BLaER1 (cell line): Measurements from ENCODE around the gene TUBA4A.

Experiments
- H3K27ac ChIP-seq: shearing (Covaris generic); formaldehyde crosslinking; 2 replicates; pipeline ENCODE4 v1.8.1; 2022
- H3K27me3 ChIP-seq: shearing (Covaris generic); formaldehyde crosslinking; 2 replicates; pipeline ENCODE4 v1.8.1; 2022
- H3K36me3 ChIP-seq: shearing (Covaris generic); formaldehyde crosslinking; 2 replicates; pipeline ENCODE4 v1.8.1; 2022
- H3K4me1 ChIP-seq: shearing (Covaris generic); formaldehyde crosslinking; 2 replicates; pipeline ENCODE4 v1.8.1; 2022
- H3K4me2 ChIP-seq: shearing (Covaris generic); formaldehyde crosslinking; 2 replicates; pipeline ENCODE4 v1.8.1; 2022
- H3K4me3 ChIP-seq: shearing (Covaris generic); formaldehyde crosslinking; 2 replicates; pipeline ENCODE4 v1.8.1; 2022
- H3K9ac ChIP-seq: shearing (Covaris generic); formaldehyde crosslinking; 2 replicates; pipeline ENCODE4 v1.8.1; 2022
- H3K9me3 ChIP-seq: shearing (Covaris generic); formaldehyde crosslinking; 2 replicates; pipeline ENCODE4 v1.8.1; 2022
- H4K20me1 ChIP-seq: shearing (Covaris generic); formaldehyde crosslinking; 2 replicates; pipeline ENCODE4 v1.8.1; 2022
- Cebpa-rat ChIP-seq: shearing (Covaris generic); IDR thresholded peaks from 2 replicates; pipeline ENCODE4 v1.8.1; 2022

The TUBA4A gene

GRCh38 chr2:219294356-219295351 lies 40.9 kb upstream of the TUBA4A start:
- Histone ChIP-seq H3K4me1 (peaks cover 24% of the 10 kb centered on the region), H3K9ac (peak overlapping the region; percentile 91), H4K20me1 (no peaks in the 10 kb centered on the region), H3K4me3 (peak overlapping the region; percentile 71), H3K4me2 (peak overlapping the region; percentile 96), H3K9me3 (no peaks in the 10 kb centered on the region), H3K36me3 (no peaks in the 10 kb centered on the region), H3K27me3 (peaks cover 9% of the 10 kb centered on the region), H3K27ac (peak overlapping the region; percentile 90)
- no peak for TF ChIP-seq Cebpa-rat

- Histone ChIP-seq H3K27ac (peak overlapping the region; percentile 90), H3K4me1 (peaks cover 20% of the 10 kb centered on the region), H3K9ac (peak overlapping the region; percentile 91; the same call in 1 of the 2 replicates), H3K4me3 (no peak overlapping the region; the same call in 1 of the 2 replicates), H3K9me3 (no peaks in the 10 kb centered on the region), H3K27me3 (peaks cover under 1% of the 10 kb centered on the region; the same call in 1 of the 2 replicates), H3K36me3 (no peaks in the 10 kb centered on the region), H3K4me2 (peak overlapping the region; percentile 96), H4K20me1 (no peaks in the 10 kb centered on the region)
- TF ChIP-seq Cebpa-rat, result no peak
Observed at GRCh38 chr2:219293736-219294231, 40.1 kb upstream of the TUBA4A start.

GRCh38 chr2:219292616-219293015 lies 38.9 kb upstream of the TUBA4A start:
- peaks cover 25% of the 10 kb centered on the region for H3K4me1 ChIP-seq
- no peaks in the 10 kb centered on the region for H3K27me3 ChIP-seq
- H4K20me1 ChIP-seq, result no peaks in the 10 kb centered on the region
- H3K4me2 ChIP-seq, result no peak overlapping the region
- H3K9ac ChIP-seq, result no peak overlapping the region
- H3K36me3 ChIP-seq, result no peaks in the 10 kb centered on the region
- no peak overlapping the region for H3K27ac ChIP-seq
- no peak for TF ChIP-seq Cebpa-rat
- H3K4me3 ChIP-seq, result no peak overlapping the region
- H3K9me3 ChIP-seq, result no peaks in the 10 kb centered on the region

DNA sequence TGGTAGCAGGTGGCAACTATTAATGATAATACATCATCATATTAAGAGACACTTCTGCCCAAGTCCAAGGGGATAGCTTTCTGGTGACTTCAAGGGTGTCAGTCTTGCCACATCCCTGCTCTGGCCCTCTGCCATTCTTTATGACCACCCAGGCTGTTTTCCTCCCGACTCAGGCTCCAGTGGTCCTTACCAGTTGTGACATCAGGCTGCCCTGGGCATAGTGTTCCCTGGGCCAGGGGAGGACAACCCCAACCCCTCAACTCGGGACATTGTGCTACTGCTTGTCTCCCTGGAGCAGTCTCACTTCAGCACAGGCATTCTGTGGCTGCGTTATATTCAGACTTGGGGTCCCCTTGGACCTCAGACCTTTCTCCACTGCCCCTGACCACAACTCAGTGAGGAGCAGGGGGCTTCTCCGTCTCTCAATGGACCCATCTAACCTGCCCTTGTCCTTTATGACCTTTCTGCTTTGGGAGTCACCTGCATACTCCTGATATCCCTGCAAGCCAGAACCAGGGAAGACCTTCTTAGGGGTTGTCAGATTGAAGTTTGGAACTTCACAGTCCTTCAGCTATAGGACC lies 38.3 kb upstream of the TUBA4A start:
- no peak for TF ChIP-seq Cebpa-rat
- H3K36me3 ChIP-seq, result no peaks in the 10 kb centered on the region
- H3K27ac ChIP-seq, result no peak overlapping the region

GRCh38 chr2:219291394-219291793 lies 37.7 kb upstream of the TUBA4A start:
- Histone ChIP-seq H3K27ac (no peak overlapping the region), H3K9me3 (no peaks in the 10 kb centered on the region), H3K4me2 (no peak overlapping the region), H3K36me3 (no peaks in the 10 kb centered on the region; the same call in 1 of the 2 replicates), H3K4me1 (peaks cover 28% of the 10 kb centered on the region), H4K20me1 (no peaks in the 10 kb centered on the region), H3K27me3 (no peaks in the 10 kb centered on the region), H3K4me3 (no peak overlapping the region), H3K9ac (no peak overlapping the region)
- TF ChIP-seq Cebpa-rat, result no peak

More for the DNA sequence above, 38.3 kb upstream of the TUBA4A start:
- no peaks in the 10 kb centered on the region for H4K20me1 ChIP-seq
- H3K9ac ChIP-seq, result no peak overlapping the region
- no peaks in the 10 kb centered on the region for H3K27me3 ChIP-seq
- H3K9me3 ChIP-seq, result no peaks in the 10 kb centered on the region
- H3K4me1 ChIP-seq, result peaks cover 25% of the 10 kb centered on the region
- no peak overlapping the region for H3K4me3 ChIP-seq
- no peak overlapping the region for H3K4me2 ChIP-seq

- Histone ChIP-seq H3K27ac (no peak overlapping the region), H3K9ac (no peak overlapping the region), H4K20me1 (no peaks in the 10 kb centered on the region; the same call in 1 of the 2 replicates), H3K9me3 (no peaks in the 10 kb centered on the region), H3K4me3 (no peak overlapping the region), H3K27me3 (no peaks in the 10 kb centered on the region), H3K4me2 (no peak overlapping the region), H3K36me3 (no peaks in the 10 kb centered on the region; the same call in 1 of the 2 replicates), H3K4me1 (peaks cover 36% of the 10 kb centered on the region)
- no peak for TF ChIP-seq Cebpa-rat
Observed at GRCh38 chr2:219290381-219291171, 36.9 kb upstream of the TUBA4A start.

- TF ChIP-seq Cebpa-rat, result no peak
- Histone ChIP-seq H3K9me3 (no peaks in the 10 kb centered on the region), H3K36me3 (peaks cover 2% of the 10 kb centered on the region; the same call in 1 of the 2 replicates), H3K4me3 (no peak overlapping the region), H3K4me2 (no peak overlapping the region), H3K4me1 (peaks cover 39% of the 10 kb centered on the region), H4K20me1 (peaks cover 5% of the 10 kb centered on the region; the same call in 1 of the 2 replicates), H3K27me3 (no peaks in the 10 kb centered on the region), H3K27ac (no peak overlapping the region), H3K9ac (no peak overlapping the region)
Observed at GRCh38 chr2:219289537-219290361, 36.0 kb upstream of the TUBA4A start.

DNA sequence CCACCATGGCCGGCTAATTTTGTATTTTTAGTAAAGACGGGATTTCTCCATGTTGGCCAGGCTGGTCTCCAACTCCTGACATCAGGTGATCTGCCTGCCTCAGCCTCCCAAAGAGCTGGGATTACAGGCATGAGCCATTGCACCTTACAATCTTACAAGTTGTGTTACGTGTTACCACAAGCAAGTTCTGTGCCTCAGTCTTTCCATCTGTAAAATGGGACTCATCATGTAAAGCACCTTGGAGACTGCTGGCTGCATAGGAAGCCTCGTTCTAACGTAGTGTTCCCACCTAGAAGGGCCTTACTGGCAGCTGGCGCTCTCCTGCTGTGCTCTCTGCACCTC lies 35.4 kb upstream of the TUBA4A start:
- H3K27me3 ChIP-seq, result no peaks in the 10 kb centered on the region
- no peak overlapping the region for H3K27ac ChIP-seq
- no peak overlapping the region for H3K4me2 ChIP-seq
- peaks cover 42% of the 10 kb centered on the region for H3K4me1 ChIP-seq
- no peak for TF ChIP-seq Cebpa-rat
- no peak overlapping the region for H3K9ac ChIP-seq
- no peak overlapping the region for H3K4me3 ChIP-seq
- H3K9me3 ChIP-seq, result no peaks in the 10 kb centered on the region
- peaks cover 8% of the 10 kb centered on the region; the same call in 1 of the 2 replicates for H3K36me3 ChIP-seq
- H4K20me1 ChIP-seq, result peaks cover 11% of the 10 kb centered on the region; the same call in 1 of the 2 replicates
